K562 treated with DMSO at 1 percent for 24 hours (cell line): ENCODE results near the gene SPATA31C1. TPM values are rescaled to one million over a fixed set of nuclear protein-coding genes. Genes with fewer than 3 reads are reported as not detected.

Source experiments
- total RNA-seq: library from RNA; unstranded; fragments of 300-600 nt; gene quantifications from 2 replicates; pipeline ENCODE4 v1.2.3, GENCODE V29; 2022; ENCODE audit warnings: low read depth; ENCODE audit not compliant: insufficient read depth

SPATA31C1 gene
- not detected in 2 replicates for total RNA-seq

DNA sequence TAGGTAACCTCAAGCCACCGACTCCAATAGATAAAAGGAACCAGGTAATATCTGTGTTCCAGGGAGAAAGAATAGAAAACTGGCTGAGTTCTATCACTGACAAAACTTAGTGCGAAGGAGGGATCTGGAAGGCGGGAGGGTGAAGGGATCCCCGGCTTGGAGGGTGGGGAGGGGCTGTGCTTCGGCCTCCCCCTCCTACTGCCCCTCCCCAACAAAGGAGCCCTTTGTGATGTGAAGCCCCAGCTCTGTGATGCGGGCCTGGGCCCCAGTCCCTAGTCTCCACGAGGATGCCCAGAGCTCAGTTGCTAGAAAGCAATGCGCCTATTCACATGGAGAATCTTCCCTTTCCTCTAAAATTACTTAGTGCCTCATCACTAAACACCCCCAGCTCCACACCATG is at the start of gene SPATA31C1:
SPATA31C1 (plus strand) TSS at position 301 of the 400 bp plus-strand sequence.

GRCh38 chr9:87882627-87883026 is 35.1 kb upstream of the SPATA31C1 start, which contains the start of gene SPATA31E1:
TSS of gene SPATA31E1 (plus strand) at chr9:87882877. CDS start at chr9:87882892, 15 bp downstream.

Other genes starting within 250 kb of the SPATA31C1 start
- gene CTSL, start 191.8 kb upstream of the SPATA31C1 start, total RNA-seq = 112 and 115 TPM in 2 replicates
- gene SPATA31E1, start 35.1 kb upstream of the SPATA31C1 start, total RNA-seq = not detected in 2 replicates
- 2.0 TPM in 2 replicates for gene CDK20, start 56.6 kb downstream of the SPATA31C1 start, total RNA-seq
- 0.30 TPM in 1 of 2 replicates, not detected in the other for gene SPATA31C2, start 220.5 kb downstream of the SPATA31C1 start, total RNA-seq